Neural progenitor cell (in vitro differentiated cells): Measurements from ENCODE around the gene MYCL. TPM values are rescaled to one million over a fixed set of nuclear protein-coding genes. Genes with fewer than 3 reads are reported as not detected.

Source experiments
- DNase-seq: peaks from one replicate; pipeline ENCODE4 v3.0.0-alpha.2; 2016; ENCODE audit warnings: low spot score
- H2AFZ ChIP-seq: fragments of 200-600 bp; sonication (generic); replicated peaks from 2 replicates; pipeline ENCODE4 v1.6.1; 2016; ENCODE audit warnings: antibody characterized with exemption
- H3F3A ChIP-seq: fragments of 200-600 bp; sonication (generic); 2 replicates; pipeline ENCODE4 v1.6.1; 2016; ENCODE audit warnings: antibody characterized with exemption, low read depth
- H3K27ac ChIP-seq: fragments of 200-600 bp; sonication (generic); 2 replicates; pipeline ENCODE4 v1.5.1; 2016; ENCODE audit warnings: mild to moderate bottlenecking
- H3K27me3 ChIP-seq: fragments of 200-600 bp; sonication (generic); 2 replicates; pipeline ENCODE4 v1.6.1; 2016; ENCODE audit warnings: mild to moderate bottlenecking, moderate library complexity
- H3K36me3 ChIP-seq: fragments of 200-600 bp; sonication (generic); 2 replicates; pipeline ENCODE4 v1.5.1; 2016
- H3K4me1 ChIP-seq: fragments of 200-600 bp; sonication (generic); 2 replicates; pipeline ENCODE4 v1.6.1; 2016; ENCODE audit warnings: mixed run types
- H3K4me2 ChIP-seq: fragments of 200-600 bp; sonication (generic); 2 replicates; pipeline ENCODE4 v1.6.1; 2016
- H3K4me3 ChIP-seq: fragments of 200-600 bp; sonication (generic); 2 replicates; pipeline ENCODE4 v1.5.1; 2016
- H3K79me2 ChIP-seq: fragments of 200-600 bp; sonication (generic); 2 replicates; pipeline ENCODE4 v1.6.1; 2016; ENCODE audit warnings: low read depth
- H3K9ac ChIP-seq: fragments of 200-600 bp; sonication (generic); 2 replicates; pipeline ENCODE4 v1.6.1; 2016
- H3K9me3 ChIP-seq: fragments of 200-600 bp; sonication (generic); 2 replicates; pipeline ENCODE4 v1.5.1; 2016; ENCODE audit warnings: low read depth
- H4K20me1 ChIP-seq: fragments of 200-600 bp; sonication (generic); 2 replicates; pipeline ENCODE4 v1.6.1; 2016; ENCODE audit warnings: low read depth
- H3K27ac Mint-ChIP-seq: 3 replicates; pipeline ENCODE4 v1.8.0; 2021; ENCODE audit warnings: mixed read lengths
- H3K27me3 Mint-ChIP-seq: 2 replicates; pipeline ENCODE4 v1.8.0; 2022; ENCODE audit warnings: low read depth, mild to moderate bottlenecking, inconsistent platforms, moderate library complexity, mixed read lengths; ENCODE audit not compliant: insufficient read depth
- H3K36me3 Mint-ChIP-seq: 3 replicates; pipeline ENCODE4 v1.8.0; 2021; ENCODE audit warnings: mixed read lengths
- H3K4me1 Mint-ChIP-seq: 3 replicates; pipeline ENCODE4 v1.8.0; 2021; ENCODE audit warnings: mixed read lengths
- H3K4me3 Mint-ChIP-seq: 3 replicates; pipeline ENCODE4 v1.8.0; 2021; ENCODE audit warnings: mild to moderate bottlenecking, moderate library complexity, mixed read lengths
- H3K9me3 Mint-ChIP-seq: 3 replicates; pipeline ENCODE4 v1.8.0; 2020; ENCODE audit warnings: mixed read lengths
- CTCF ChIP-seq: fragments of 200-600 bp; sonication (generic); IDR thresholded peaks from 2 replicates; pipeline ENCODE4 v1.5.1; 2017; ENCODE audit warnings: antibody characterized with exemption, mild to moderate bottlenecking
- EZH2 ChIP-seq: fragments of 200-600 bp; sonication (generic); IDR thresholded peaks from 2 replicates; pipeline ENCODE4 v1.6.1; 2017; ENCODE audit warnings: antibody characterized with exemption, mild to moderate bottlenecking, moderate library complexity
- EZH2phosphoT487 ChIP-seq: fragments of 200-600 bp; sonication (generic); IDR thresholded peaks from 2 replicates; pipeline ENCODE4 v1.6.1; 2017; ENCODE audit warnings: antibody characterized with exemption
- total RNA-seq: library from RNA; depleted of rRNA; stranded (reverse); fragments of >200 nt; gene quantifications from 2 replicates; pipeline ENCODE4 v1.2.3, GENCODE V29; 2015; ENCODE audit warnings: low replicate concordance

MYCL gene
- total RNA-seq, 1 donor from 2014 or later, result 21.8 TPM

GRCh38 chr1:39877231-39877778 is 24.4 kb downstream of the MYCL start:
- Histone ChIP-seq H3K36me3 (no peaks in the 10 kb centered on the region), H3K4me3 (no peak overlapping the region), H3K79me2 (peaks cover 99% of the 10 kb centered on the region), H3K9me3 (no peaks in the 10 kb centered on the region), H3K4me2 (no peak overlapping the region), H3K27ac (peak overlapping the region; percentile 7), H3F3A (no peaks in the 10 kb centered on the region), H3K27me3 (no peaks in the 10 kb centered on the region), H4K20me1 (peaks cover 55% of the 10 kb centered on the region), H3K9ac (no peak overlapping the region), H2AFZ (no peak overlapping the region), H3K4me1 (peaks cover 17% of the 10 kb centered on the region)
- Mint-ChIP-seq H3K4me3 (no peak overlapping the region), H3K9me3 (peaks cover 7% of the 10 kb centered on the region), H3K27me3 (no peaks in the 10 kb centered on the region), H3K4me1 (peaks cover 27% of the 10 kb centered on the region), H3K36me3 (peaks cover 48% of the 10 kb centered on the region), H3K27ac (peak overlapping the region; percentile 17)
- no peak for DNase-seq
- TF ChIP-seq EZH2 (no peak), CTCF (no peak), EZH2phosphoT487 (no peak)

- H3K27ac Mint-ChIP-seq, result peak overlapping the region; percentile 35
- peaks cover 16% of the 10 kb centered on the region for H3K9me3 Mint-ChIP-seq
- no peaks in the 10 kb centered on the region for H3F3A ChIP-seq
- peaks cover 3% of the 10 kb centered on the region for H3K36me3 ChIP-seq
- H3K4me3 ChIP-seq, result no peak overlapping the region
- H3K27me3 ChIP-seq, result no peaks in the 10 kb centered on the region
- H3K27ac ChIP-seq, result no peak overlapping the region
- peaks cover 99% of the 10 kb centered on the region for H3K79me2 ChIP-seq
- H3K9me3 ChIP-seq, result no peaks in the 10 kb centered on the region
- no peak for TF ChIP-seq EZH2
- no peak for TF ChIP-seq EZH2phosphoT487
- no peak for TF ChIP-seq CTCF
- H4K20me1 ChIP-seq, result peaks cover 44% of the 10 kb centered on the region
- H3K36me3 Mint-ChIP-seq, result peaks cover 52% of the 10 kb centered on the region
- no peak overlapping the region for H3K4me3 Mint-ChIP-seq
- H2AFZ ChIP-seq, result no peak overlapping the region
- H3K4me1 Mint-ChIP-seq, result peaks cover 15% of the 10 kb centered on the region
- H3K27me3 Mint-ChIP-seq, result no peaks in the 10 kb centered on the region
- H3K9ac ChIP-seq, result no peak overlapping the region
- no peak overlapping the region for H3K4me2 ChIP-seq
- no peak for DNase-seq
- H3K4me1 ChIP-seq, result peaks cover 6% of the 10 kb centered on the region
These were observed 25.6 kb downstream of the MYCL start for GRCh38 chr1:39876144-39876543.

GRCh38 chr1:39872698-39873097 is 29.0 kb downstream of the MYCL start:
- DNase-seq, result no peak
- no peaks in the 10 kb centered on the region for H3K27me3 Mint-ChIP-seq
- H3K79me2 ChIP-seq, result peaks cover 87% of the 10 kb centered on the region
- no peak overlapping the region for H3K4me3 Mint-ChIP-seq
- TF ChIP-seq EZH2 (no peak), EZH2phosphoT487 (no peak), CTCF (no peak)
- H3K4me1 ChIP-seq, result no peaks in the 10 kb centered on the region
- H3K9ac ChIP-seq, result no peak overlapping the region
- H3K4me2 ChIP-seq, result no peak overlapping the region
- H3K4me3 ChIP-seq, result no peak overlapping the region
- H3K9me3 ChIP-seq, result no peaks in the 10 kb centered on the region
- H3K36me3 Mint-ChIP-seq, result peaks cover 67% of the 10 kb centered on the region
- H2AFZ ChIP-seq, result no peak overlapping the region
- H3K27ac Mint-ChIP-seq, result no peak overlapping the region
- H3K9me3 Mint-ChIP-seq, result peaks cover 38% of the 10 kb centered on the region
- no peaks in the 10 kb centered on the region for H3F3A ChIP-seq
- H3K27ac ChIP-seq, result no peak overlapping the region
- peaks cover 15% of the 10 kb centered on the region for H4K20me1 ChIP-seq
- H3K27me3 ChIP-seq, result no peaks in the 10 kb centered on the region
- peaks cover 3% of the 10 kb centered on the region for H3K36me3 ChIP-seq
- peaks cover 2% of the 10 kb centered on the region for H3K4me1 Mint-ChIP-seq
